HL-60 (cell line): ENCODE data around the gene RASGRP2.

Experiments used
- GABPA ChIP-seq: IDR thresholded peaks from 2 replicates; pipeline ENCODE4 v1.6.1; 2012; ENCODE audit warnings: low read depth
- POLR2AphosphoS5 ChIP-seq: IDR thresholded peaks from 2 replicates; pipeline ENCODE4 v1.6.1; 2012; ENCODE audit warnings: low read depth
- REST ChIP-seq: IDR thresholded peaks from 2 replicates; pipeline ENCODE4 v1.6.1; 2012; ENCODE audit warnings: low read depth; ENCODE audit not compliant: insufficient replicate concordance
- SPI1 ChIP-seq: IDR thresholded peaks from 2 replicates; pipeline ENCODE4 v1.6.1; 2012; ENCODE audit warnings: low read depth, mild to moderate bottlenecking, borderline replicate concordance
- TF ChIP-seq, protein P1 (sequence below): IDR thresholded peaks from one replicate; pipeline ENCODE4 v1.5.1; 2011; ENCODE audit warnings: low read length, control low read depth, inconsistent platforms; ENCODE audit not compliant: insufficient read depth

DNA sequence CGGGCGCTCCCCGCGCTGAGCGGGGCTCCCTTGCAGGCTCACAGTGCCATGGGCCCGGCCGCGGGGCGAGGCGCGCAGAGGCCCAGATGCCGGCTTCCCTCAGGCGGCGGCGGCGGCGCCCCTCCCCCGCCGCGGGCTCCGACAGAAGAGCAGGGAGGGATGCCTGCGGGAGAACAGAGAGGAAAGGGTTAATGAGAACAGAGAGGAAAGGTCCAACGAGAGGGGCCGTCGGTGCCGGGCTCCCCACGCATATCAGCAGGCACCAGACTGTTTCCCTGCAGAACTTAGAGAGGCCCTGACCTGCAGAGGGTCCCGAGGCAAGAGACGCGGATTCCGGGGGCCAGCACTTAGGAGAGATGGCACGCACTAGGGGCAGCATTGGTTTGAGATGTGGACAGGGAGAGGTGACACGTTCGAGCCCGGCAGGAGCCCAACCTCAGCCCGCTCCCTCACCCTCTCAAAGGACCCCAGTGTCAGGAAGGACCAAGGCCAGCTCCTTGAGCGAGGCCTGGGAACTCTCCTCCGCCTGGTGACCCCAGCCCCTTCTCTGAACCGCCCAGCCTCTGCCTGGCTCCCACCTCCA is 30.1 kb downstream of the RASGRP2 start:
- TF ChIP-seq, protein P1, sequence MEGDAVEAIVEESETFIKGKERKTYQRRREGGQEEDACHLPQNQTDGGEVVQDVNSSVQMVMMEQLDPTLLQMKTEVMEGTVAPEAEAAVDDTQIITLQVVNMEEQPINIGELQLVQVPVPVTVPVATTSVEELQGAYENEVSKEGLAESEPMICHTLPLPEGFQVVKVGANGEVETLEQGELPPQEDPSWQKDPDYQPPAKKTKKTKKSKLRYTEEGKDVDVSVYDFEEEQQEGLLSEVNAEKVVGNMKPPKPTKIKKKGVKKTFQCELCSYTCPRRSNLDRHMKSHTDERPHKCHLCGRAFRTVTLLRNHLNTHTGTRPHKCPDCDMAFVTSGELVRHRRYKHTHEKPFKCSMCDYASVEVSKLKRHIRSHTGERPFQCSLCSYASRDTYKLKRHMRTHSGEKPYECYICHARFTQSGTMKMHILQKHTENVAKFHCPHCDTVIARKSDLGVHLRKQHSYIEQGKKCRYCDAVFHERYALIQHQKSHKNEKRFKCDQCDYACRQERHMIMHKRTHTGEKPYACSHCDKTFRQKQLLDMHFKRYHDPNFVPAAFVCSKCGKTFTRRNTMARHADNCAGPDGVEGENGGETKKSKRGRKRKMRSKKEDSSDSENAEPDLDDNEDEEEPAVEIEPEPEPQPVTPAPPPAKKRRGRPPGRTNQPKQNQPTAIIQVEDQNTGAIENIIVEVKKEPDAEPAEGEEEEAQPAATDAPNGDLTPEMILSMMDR: no peak
- TF ChIP-seq POLR2AphosphoS5: no peak
- TF ChIP-seq REST: peak; percentile 72
- no peak for TF ChIP-seq GABPA
- TF ChIP-seq SPI1: no peak
